ENCODE measurements around the gene SLX9.

The SLX9 gene

GRCh38 chr21:44931137-44931500 lies 8.7 kb upstream of the SLX9 start:
- peak in 2 of 6 experiments; percentile 24 to 36 for DNase-seq

- peak in 1 of 6 experiments; percentile 26 for DNase-seq
Observed at GRCh38 chr21:44931501-44932407, 8.1 kb upstream of the SLX9 start.

- DNase-seq, result peak; percentile 14 to 76 (median 62)
Observed at GRCh38 chr21:44932408-44933181, 7.2 kb upstream of the SLX9 start.

GRCh38 chr21:44933199-44933917 lies 6.5 kb upstream of the SLX9 start:
- DNase-seq, result no peak

GRCh38 chr21:44933918-44934260 lies 5.9 kb upstream of the SLX9 start:
- DNase-seq, result no peak

GRCh38 chr21:44934276-44934675 lies 5.6 kb upstream of the SLX9 start:
- no peak for DNase-seq

DNA sequence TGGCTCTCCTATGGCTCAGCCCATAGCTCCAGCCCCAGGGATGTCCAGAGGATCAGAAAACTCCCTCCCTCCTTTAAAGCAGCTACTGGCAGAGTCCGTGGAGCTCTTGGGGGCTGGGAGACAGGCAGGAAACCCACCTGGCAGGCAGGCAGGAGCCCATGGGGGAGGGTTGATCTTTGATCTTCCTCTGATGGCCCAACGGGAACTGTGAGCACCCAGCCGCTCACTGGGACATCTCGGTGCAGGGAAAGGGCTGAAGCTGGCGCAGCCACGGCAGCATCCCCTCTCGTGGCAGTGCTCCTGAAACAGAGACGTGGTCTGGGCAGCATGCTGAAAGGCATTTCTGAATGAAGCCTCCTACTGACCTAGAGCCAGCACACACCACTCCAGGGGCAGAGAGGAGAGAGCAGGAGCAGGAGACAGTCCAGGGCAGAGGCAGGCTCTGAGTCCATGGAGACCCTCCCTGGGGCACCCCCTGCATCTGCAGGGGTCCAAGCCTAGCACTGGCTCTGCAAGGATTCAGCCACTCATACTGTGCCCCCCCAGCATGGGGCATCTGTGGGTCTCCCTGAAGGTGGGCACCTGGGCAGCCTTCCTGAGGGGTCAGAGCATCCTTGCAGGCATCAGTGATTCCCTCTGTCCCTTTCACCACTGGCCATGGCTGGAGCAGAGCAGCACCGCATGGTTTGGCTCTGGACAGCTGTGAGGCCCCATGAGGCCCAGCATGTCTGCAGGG lies 4.9 kb upstream of the SLX9 start:
- no peak for DNase-seq

DNA sequence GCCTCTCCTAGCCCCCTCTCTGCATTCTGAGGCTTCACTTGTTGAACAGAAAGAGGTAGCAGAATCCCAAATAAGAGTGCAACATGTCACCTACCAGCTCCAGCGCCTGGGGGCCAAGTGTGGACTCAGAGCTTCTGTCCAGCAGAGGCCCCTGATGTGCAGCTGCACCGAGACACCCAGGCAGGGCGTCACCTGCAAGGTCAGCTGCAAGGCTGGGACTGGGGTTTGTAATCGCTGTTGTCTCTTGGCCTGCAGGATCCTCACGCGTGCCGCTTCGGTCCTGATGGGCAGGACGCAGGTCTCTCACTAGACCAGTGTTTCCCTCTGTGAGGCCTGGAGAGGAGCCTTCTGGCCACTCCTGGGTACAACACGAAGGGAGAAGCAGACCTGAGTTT lies 4.3 kb upstream of the SLX9 start:
- DNase-seq, result no peak

DNA sequence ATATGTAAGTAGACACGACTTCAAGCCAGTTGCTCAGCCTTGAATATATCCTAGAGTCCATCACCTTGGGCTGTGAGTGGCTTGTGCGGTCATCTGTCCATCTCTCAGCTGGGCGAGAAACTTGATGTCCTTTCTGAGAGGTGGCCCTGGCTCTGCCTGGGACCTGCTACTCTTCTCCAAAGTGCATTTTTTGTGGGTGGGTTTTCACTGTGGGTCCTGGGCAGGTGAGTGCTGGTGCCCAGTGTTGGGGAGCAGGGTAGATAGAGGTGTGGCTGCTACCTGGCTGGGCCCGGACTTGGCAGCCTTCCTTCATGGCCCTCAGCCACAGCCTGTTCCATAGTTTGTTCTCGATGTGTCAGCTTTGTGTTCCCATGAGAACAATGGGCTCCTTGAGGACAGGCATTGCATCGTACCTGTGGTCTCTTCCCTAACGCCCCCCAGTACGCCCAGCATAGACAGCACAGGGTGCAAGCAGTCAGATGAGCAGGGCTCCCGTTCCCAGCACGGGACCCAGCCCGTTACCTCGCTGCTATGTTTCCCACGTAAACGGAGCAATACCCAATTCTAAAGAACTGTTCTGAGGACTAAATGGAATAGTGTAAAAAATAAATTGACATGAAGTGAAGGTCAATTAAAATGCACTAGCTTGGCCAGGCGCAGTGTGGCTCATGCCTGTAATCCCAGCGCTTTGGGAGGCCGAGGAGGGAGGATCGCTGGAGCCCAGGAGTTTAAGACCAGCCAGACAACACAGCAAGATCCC lies 877 bp upstream of the SLX9 start:
- DNase-seq, result no peak

DNA sequence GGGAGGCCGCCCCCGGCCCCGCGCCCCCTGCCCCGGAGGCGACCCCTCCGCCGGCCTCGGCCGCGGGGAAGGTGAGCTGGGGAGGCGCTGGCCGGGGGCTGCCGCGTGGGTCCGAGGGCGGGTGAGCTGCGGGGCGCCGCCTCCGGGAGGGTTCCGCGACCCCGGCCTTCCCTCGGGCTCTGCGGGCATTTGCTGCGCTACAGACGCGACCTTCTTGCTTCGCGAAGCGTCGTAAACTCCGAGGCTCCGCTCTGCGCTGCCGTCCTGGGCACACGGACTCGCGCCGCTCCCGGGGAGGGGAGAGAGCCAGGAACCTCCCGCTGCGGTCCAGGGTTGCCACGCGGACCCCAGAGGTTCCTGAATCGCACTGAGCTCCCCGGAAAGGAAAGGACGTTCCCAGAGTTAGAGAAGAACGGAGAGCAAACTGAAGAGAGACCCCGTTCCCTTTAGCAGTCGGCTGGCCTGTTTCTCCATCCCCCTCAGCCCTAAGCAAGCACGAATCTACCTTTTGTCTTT lies 345 bp downstream of the SLX9 start:
- DNase-seq, result no peak

DNA sequence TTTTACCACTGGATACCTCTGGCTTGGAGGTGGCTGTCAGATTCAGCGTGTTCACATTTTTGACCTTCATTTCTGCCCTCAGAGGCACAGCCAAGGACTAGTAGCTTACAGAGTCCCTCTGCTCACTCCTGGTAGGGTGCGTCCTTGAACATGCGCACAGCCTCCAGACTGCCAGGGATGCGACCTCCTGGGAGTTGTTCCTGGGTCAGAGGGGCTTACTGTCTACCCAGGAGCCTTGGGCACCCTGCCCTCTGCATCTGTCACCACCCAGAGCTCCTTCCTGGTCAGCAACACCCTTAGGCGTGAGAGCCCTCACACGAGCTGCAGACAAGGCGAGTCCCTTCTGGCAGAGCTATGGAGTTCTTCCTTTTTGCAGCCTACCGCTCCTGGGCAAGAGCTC lies 1.7 kb downstream of the SLX9 start:
- no peak for DNase-seq

GRCh38 chr21:44942566-44942965 lies 2.7 kb downstream of the SLX9 start:
- DNase-seq, result no peak

DNA sequence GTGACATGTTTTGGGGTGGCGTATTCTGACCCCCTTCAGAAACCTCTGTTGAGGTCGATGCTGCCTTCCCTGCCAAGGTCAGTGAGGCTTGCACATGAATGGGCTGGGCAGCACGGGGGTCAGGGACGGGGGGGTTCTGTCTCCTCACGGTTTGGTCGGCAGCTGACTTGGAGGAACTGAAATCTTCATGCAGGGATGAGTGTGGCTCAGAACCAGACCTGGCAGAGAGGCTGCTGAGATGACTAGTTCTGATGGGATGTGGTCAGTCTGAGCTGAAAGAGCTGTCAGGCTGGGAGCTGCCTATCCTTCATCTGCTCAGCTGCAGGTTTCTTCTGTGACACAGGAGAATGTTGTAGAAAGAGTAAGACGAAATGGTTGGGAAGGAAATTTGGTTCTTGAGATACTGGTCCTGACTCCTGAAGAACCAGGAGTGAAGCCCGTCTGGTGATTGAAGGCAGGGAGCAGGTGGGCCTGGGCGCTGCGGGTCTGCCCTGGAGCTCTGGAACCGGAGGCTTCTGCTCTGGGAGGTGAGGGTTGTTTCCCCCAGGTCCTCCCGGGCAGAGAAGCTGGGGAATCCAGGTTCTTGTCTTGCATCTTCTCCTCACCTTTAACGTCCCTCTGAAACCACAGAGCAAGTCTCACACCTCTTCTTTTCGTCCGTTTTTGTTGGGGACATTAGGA lies 3.3 kb downstream of the SLX9 start:
- no peak for DNase-seq

DNA sequence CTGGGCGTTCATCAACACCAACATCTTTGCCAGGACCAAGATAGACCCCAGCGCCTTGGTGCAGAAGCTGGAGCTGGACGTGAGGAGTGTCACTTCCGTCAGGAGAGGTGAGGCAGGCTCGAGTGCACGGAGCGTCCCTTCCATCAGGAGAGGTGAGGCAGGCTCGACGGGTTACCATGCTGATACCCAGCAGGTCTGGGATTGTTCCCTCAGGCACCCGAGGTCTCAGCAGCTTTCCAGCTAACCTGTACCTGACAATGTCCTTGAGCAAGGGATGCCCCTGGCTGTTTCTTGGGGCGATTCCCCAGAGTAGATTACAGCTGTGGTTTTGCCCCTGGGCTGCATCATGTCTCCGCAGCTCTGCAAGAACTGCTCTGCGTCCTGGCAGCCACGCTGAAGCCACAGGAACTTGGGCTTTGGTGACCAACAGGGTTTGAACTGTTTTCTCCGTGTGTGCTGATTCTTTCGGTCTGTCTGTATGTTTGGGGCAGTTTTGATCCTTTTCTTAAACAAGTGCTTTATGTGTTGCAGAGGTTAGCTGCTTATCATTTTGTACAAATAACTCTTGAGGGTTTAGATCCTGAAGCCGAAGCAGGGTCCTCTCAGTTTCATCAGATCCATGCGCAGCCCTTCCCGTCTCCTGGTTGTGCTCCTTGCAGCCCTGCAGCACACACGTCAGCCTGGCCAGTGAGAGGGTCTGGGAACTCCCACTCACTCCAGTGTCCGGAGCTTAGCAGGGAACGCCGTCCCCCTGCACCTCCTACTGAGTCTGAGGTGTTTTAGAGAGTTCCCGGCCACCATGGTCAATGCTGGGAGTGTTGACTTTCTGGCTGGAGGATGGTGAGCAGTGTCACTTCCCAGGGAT lies 4.1 kb downstream of the SLX9 start:
- DNase-seq, result no peak

DNA sequence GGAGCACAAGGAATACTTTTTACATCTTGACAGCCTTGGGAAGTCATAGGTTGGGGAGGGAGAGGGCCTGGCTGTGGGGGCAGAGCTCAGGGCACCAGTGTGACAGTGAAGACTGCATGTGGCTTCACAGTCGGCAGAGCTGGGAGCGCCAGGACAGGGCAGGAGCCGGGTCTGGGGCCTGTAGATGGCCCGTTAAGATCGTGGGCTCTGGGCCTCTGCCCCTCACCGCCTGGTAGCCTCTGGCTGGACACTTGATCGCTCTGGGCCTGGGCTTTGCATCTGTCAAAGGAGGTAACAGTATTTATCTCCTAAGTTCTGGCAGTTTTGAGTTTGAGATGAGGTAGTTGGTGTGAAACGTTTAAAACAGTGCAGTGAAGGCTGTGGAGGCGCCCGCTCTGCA lies 4.8 kb downstream of the SLX9 start:
- no peak for DNase-seq

DNA sequence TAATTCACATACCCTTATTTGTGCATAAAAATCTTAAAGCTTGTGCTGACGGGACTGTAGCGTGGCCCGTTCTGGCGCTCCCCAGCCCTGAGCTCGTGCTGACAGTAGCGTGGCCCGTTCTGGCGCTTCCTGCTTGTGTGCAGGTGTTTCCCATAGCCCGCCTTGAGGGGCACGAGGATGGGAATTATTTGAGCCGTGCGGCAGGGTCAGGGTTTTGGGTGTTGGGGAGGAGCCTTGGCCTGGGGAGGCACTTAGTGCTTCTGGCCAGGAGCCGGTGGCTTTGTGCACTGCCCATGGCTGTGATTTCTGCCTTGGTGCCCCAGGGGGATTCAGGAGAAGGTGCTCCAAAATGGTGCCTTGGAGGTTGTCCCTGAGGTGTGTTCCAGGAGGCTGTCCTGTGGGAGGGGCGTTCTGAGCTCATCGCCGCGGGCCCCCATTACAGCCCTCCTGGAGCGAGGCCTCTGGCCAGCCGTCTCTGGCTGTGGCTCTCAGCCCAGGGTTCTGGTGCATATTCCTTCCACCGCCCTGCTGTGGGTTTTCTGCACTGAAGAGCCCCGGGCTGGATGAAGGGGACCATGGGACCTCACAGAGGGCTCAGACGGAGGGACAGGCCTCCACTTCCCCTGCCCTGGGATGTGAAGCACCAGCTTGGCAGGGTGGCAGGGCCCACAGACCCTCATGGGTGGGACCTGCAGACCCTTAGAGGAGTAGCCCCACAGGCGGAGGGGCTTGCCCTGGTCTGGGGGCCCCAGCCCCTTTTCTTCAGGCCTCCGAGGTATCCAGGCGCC lies 6.6 kb downstream of the SLX9 start:
- DNase-seq, result no peak

GRCh38 chr21:44947111-44947929 lies 7.5 kb downstream of the SLX9 start:
- DNase-seq, result no peak

DNA sequence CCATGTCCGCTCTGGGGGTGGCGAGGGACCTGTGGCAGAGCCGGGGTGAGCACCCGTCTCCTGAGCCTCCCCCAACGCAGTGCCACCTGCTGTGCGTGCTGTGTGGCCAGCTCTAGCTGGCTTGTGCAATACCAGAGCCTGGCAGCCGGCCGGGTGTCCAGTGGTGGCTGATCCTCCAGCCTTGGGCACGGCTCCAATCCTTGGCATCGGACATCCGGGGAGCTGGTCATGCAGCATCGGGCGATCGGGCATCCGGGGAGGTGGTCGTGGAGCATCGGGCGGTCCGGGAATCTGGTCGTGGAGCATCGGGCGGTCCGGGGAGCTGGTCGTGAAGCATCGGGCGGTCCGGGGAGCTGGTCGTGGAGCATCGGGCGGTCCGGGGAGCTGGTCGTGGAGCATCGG lies 8.1 kb downstream of the SLX9 start:
- DNase-seq, result no peak
